GM19372 (cell line): Measurements from ENCODE around the gene RPL5.
"Not testable (repeated sequence)": the region's sequence is repeated elsewhere in the genome, so short reads cannot be mapped to it uniquely, and the experiment has no call there.

Experiments
- ATAC-seq: cut with Tn5 transposase; IDR thresholded peaks from one replicate; pipeline ENCODE4 v1.9.1; 2021; ENCODE audit warnings: mild to moderate bottlenecking, low read depth, moderate library complexity; ENCODE audit not compliant: unreplicated experiment

Gene RPL5

DNA sequence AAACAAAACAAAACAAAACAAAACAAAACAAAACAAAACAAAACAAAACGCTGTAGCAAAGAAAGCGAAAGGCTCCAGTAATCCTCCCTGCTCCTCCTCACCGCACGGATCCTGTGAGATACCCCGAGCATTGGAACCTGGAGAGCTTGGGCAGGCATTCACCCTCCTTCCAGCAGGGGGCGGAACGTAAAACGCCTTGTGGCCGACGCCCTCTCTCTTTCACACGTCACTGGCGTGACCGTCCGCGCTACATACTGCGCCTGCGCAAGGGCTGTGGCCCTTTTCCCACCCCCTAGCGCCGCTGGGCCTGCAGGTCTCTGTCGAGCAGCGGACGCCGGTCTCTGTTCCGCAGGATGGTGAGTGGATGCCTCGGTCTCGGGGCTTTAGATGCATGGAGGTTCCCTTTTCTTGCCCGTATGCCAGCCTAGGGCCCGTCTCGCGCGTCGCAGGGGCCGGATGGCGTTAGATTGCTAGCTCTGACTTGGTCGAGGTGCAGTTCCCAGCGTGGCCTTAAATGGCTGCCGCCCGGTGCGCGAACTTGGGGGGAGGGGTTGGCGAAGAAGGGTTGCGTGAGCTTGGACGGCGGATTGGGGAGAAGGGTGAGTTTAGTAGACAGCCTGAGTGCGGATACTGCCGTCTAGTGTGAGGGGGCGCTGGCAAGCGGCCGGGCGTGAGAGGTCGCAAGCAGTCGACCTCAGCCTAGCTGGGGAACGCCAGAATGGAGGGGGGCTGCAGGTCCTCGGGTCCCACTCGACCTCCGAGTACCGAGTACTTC is at the start of gene RPL5:
Gene RPL5 (plus strand): TSS at position 279 of the 775 bp plus-strand sequence. CDS start 75 bp downstream, at position 354.
- ATAC-seq = peak; percentile 89

DNA sequence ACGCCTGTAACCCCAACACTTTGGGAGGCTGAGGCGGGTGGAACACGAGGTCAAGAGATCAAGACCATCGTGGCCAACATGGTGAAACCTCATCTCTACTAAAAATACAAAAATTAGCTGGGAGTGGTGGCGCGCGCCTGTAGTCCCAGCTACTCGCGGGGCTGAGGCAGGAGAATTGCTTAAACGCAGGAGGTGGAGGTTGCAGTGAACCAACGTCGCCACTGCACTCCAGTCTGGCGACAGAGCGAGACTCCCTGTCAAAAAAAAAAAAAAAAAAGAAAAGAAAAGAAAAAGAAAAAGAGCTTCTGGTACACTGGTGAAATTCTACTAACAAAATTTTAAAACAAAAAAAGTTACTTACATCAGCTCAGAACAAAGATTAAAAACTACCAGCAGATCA is 48.3 kb upstream of the RPL5 start:
- not testable (repeated sequence) for ATAC-seq

DNA sequence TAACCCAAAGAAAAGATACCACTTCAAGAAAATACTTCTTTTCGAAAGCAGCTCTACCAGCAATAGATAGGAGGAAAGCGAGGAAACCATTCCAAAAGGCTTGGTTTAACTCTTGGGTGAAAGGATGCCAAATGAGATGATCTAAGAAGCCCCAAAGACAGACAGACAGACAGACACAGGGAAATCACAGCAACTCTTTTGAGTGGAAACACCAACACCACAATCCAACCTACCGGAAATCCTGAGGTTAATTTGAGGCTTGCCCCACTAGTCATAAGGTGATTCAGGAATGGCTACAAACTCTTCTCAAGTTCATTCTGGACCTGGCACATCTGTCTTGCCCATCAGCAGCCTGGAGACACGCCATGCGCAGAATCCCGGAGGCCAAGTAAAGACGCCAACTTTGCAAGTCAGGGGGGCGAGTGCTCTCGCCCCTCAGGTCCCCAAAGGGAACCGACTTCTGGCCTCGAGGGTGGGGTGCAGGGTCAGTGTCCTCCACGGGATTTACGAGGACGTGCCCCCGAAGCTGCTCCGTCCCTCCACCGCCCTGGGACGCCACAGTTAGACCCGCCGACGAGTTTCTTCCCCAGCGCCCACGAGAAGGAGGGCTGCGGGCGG is 47.7 kb upstream of the RPL5 start:
- no peak for ATAC-seq

DNA sequence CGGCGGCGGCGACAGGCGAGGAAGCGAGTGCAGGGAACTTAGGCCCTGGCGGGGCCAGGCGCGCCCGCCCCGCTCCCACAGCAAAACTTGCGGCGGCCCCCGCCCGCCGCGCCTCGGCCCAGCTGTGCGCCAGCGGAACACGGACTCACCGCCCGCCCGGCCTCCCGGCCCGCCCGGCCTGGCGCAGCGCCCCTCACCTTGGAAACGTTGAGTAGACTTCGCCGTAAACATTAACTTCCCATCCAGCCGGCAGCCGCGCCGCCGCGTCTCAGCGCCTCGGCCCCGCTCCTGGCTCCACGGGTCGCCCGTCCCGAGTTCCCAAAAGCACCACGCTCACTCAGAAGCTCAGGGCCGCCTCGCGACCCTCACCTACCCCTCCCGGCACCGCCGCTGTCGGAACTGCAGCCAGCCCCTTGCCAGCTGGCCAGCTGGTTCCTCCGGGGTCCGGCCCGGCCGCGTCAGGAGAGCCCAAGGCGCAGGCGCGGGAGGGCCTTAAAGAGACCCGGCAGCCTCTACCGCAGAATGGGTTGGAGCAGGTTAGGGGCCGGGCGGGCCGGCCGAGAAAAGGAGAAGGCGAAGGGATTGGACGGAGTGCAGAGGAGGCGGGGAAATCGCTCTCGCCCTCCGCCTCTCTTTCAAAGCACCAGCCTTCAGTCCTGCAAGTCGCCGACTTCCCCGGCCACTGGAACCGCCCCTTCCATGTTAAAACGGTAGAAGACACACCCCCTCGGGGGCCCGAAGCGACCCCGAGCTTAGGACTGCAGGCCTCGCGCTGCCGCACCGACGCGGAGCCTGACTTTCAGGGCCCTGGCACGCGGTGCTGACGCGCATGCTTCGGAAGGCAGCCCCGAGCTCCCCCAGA is 47.0 kb upstream of the RPL5 start, which contains the start of gene EVI5:
Gene EVI5 (minus strand): TSS at position 470 of the 862 bp plus-strand sequence. CDS start 48,562 bp downstream, outside the sequence.
- ATAC-seq = peak; percentile 94

DNA sequence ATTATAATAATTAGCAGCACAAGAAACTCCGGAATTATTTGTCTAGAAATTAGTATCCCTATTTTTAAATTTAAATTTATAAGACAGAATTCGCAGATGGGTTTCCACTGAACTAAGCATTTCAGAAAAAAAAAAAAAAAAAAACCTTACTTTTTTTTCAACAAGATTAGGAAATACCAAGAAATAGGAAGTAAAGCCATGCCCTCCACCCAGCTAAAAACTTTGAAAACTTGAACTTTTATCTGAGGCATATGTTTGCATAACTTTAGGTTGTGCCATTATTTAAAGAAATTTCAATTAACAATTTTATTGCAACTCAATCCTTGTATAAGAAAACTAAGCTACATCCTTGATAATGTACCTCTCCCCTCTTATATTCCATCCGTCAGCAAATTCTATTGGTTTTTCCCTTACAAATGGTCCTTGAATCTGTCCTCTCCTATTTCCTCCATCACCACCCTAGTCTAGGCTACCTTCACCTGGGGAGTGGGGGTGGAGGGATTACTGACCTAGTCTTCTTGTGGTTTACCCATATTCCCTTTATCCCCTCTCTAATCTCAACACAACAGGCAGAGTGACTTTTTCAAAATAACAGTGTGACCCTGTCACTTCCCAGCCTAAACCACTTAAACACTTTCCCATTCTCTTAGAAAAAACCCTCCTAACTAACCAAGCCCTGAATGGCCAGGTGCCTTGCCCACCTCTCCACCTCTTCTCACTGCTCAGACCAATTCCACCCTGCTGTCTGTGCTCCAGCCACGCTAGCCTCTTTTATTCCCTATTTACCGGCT is 45.5 kb upstream of the RPL5 start:
- no peak for ATAC-seq

DNA sequence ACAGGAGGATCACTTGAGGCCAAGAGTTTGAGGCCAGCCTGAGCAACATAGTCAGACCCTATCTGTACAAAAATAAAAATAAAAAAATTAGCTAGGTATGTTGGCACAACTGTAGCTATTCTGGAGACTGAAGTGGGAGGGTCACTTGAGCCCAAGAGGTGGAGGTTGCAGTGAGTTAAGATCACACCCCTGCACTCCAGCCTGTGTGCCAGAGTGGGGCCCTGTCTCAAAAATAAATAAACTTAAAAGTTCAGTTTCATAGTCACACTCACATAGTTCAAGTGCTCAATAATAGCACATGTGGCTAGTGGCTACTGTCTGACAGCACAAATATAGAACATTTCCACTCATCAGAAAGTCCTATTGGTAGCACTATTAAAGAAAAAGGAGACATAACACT is 41.8 kb upstream of the RPL5 start:
- no peak for ATAC-seq

DNA sequence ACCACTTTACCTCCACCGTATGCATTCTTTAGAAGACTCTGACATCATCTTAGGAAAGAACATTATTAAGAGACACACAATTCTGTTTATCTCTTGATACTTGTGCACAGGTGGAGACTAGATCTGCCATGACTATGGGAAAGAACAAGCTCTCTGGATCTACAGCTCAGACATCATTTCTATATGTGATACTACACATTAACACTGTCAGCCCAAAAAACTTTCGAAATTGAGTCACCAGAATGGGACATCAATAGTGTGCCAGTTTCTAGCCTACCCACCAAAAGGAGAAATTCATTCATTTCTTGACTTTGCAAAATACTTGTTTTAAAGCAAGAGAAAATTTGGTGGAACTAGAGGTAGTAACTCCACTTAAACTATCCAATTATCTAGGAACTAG is 41.0 kb upstream of the RPL5 start:
- ATAC-seq = no peak

DNA sequence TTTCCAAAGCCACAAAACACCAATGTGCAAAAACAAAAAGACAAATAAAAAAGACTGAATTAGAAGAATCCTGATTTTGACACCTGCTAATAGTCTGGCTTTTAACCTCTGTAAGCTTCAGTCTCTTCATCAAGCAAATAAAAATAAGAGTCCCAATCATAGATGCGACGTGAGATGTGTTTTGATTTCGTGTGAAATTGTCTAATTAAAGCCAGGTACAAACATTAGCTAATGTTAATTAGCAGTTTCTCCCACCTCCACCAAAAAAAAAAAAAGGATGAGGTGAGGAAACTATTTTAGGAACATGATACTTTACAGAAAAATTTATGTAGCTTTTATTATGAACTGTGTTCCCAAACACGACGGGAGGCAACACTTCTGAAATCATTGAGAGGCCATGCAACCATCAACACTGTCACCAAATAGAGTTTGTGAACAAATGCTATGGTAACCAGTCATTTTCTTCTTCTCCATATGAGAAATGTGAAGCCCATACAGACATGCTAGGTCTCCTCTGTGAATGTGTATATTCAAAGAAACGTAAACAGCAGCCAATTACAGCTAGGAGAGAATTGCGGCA is 40.3 kb upstream of the RPL5 start:
- ATAC-seq = no peak

DNA sequence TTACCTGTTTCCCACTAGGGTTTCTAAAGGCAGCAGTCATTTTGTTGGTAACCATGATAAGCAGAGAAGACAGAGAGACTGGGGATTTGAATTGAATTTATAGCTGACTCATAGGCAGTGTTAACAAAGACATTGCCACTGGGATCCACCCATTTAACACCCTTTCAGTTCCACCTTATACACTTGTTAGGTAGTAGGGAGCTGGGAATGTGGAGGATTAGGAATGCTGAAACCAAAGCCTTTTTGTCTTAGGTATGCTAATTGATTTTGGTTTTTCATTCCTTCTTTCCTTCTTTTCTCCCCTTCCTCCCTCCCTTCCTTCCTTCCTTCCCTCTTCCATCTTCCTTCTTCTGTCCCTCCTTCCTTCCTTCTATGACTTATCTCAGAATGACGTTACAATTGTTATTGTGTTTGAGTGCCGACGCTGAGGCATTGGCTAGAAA is 39.5 kb upstream of the RPL5 start:
- no peak for ATAC-seq

DNA sequence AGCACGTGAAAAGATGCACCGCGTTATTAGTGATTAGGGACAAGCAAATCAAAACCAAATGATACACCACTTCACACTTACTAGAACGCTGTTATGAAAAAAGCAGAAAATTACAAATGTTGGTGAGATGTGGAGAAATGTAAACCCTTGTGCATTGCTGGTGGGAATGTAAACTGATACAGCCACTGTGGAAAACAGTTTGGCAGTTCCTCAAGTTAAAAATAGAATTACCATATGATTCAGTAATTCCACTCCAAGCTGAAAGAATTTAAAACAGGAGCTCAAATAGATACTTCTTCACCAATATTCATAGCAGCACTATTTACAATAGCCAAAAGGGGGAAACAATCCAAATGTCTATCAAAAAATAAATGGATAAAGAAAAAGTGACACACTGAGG is 36.7 kb upstream of the RPL5 start:
- ATAC-seq = no peak

DNA sequence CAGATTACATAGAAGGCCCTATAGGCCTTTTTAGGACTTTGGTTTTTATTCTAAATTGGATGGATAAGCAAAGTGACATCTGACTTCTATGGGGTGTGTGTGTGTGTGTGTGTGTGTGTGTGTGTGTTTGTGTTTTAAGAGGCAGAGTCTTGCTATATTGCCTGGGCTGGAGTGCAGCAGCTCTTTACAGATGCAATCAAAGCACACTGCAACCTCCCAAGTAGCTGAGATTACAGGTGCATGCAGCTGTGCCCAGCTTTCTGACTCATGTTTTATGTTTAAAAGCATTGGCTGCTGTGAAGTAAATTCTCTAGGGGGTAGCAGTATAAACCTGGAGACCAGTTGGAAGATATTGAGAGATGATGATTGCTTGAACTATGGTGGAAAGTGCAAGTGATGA is 34.5 kb upstream of the RPL5 start:
- ATAC-seq = no peak

DNA sequence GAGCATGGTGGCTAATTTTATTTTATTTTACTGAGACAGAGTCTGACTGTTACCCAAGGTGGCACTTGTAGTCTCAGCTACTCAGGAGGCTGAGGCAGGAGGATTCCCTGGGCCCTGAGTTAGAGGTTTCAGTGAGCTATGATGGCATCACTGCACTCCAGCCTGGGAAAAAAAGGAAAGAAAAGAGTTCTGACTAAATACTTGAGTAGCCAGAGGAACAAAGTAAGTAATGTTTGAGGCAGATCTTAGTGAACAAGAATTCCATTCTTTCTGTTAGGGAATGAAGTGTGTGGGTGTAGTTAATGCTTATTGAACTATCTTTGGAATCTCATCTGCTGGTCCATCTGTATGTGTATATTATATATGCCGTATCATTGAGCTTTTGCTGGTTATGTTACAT is 33.9 kb upstream of the RPL5 start:
- ATAC-seq = no peak

DNA sequence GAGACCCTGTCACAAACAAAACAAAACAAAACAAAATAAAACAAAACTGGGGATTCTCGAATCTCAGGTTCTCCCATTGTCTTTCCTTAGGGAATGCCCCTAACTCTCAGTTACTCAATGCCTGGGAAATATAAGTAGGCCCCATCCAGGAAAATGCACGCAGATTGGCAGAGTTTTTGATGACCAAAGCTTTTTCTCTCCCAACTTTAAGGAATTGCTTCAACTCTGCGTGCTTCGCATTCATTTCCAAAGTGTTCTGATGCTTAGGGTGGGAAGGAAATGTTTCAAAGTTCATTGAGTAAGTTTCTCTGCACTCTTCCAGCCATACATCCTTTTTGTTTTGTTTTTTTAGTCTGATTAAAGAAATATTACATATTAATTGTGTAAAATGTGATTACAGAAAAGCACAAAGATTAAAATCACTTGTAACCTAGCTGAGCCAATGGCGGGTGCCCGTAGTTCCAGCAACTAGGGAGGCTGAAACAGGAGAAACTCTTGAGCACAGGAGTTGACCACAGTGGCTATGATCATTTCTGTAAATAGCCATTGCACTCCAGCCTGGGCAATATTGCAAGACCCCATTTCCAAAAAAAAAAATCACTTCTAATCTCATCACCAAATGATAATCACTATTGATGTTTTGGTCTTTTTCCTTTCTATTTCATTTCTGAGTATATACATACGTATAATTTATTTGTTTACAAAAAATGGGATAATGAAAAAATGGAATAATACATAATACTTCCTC is 28.5 kb upstream of the RPL5 start:
- ATAC-seq = no peak

DNA sequence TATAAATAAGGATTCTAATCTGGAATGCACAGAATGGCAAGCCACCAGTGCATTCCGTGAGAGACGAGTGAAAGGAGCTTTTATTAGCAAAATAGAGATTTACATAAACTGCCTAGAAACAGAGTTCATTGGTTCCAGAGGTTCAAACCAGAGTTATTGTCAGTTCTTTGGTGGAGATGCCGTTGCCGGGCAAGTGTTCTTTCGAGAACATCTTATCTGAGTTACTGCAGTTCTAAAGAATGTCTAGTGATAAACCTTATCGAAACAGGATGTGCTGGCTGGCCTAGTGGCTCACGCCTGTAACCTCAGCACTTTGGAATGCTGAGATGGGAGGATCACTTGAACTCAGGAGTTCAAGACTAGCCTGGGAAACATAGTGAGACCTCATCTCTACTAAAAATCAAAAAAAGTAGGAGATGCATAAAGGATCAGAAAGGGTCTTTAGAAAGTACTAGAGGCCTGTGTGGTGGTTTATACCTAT is 27.1 kb upstream of the RPL5 start:
- ATAC-seq = peak; percentile 75

DNA sequence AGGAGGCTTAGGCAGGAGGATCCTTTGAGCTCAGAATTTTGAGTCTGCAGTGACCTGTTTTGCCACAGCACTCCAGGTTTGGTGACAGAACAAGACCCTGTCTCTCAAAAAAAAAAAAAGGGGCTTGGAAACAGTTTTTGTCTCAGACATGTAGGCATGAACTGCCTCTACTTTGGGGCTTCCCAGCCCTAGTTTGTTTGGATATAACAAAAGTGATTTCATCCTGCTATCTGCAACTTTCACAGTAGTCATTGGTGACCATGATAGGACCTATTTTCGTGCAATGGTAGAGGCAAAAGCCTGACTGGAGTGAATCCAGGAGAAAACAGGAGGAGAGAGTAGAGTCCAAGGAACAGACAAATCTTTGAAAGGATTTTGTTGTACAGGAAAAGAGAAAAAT is 26.6 kb upstream of the RPL5 start:
- ATAC-seq = no peak

DNA sequence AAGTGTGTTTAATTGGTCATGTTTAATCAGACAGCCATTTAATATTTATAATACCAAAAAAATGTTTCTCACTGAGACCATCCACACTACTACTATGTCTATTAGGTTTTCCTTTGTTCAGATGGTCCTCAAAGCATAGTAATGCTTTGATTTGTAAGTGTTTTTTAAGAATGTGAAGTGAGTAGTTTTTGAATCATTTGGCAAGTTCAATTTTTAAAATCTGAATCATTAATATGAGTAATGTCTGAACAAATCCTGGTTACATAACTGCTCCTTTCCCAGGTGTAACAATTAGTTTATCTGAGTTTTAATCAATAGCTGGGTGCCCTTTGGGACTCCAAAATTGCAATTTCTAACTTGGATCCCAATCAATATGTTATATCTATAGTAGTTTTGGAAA is 23.5 kb upstream of the RPL5 start:
- ATAC-seq = no peak

DNA sequence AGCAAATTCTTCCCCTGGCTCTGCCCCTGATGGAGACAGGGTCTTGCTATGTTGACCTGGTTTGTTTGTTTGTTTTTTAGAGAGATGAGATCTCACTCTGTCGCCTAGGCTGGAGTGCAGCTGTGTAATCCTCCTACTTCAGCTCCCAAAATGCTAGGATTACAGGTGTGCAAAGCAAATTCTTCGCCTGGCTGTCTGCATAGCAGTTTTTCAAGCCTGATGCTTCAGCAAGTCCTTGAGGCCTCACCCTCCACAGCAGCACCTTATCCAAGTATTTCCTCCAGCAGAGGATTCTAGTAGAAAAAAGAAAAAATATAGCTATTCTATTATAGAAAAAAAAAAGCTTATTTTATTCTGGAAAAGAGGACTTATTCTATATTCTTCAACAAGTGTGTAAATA is 15.1 kb upstream of the RPL5 start:
- ATAC-seq = no peak

DNA sequence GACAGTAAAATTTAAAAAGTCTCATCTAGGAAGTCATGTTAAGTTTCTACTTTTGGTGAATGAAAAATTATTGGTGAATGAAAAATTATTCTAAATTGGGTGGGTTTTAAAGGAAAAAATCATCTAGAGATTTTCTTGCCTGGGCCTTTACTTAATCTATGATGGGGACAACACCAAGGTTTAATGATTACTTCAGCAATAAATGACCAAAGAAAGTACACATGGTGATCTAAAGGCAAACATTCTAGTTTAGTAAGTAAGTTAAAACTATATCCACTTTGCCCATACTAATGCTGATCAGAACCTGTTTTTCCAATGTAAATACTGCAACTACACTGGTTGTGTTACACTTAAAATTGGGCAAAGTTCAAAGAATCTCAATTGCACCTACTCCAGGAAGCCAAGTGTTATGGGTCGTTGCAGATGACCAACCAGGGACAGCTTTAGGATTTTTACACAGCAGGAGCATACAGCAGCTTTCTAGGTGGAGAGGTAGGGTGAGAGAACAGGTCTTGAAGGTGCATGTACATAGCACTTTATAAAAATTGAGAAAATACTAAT is 14.6 kb upstream of the RPL5 start:
- no peak for ATAC-seq
